Activated naive CD4-positive, alpha-beta T cell treated with anti-CD3 and anti-CD28 coated beads for 36 hours (primary cell): ENCODE data around the gene E2F6. TPM values are rescaled to one million over a fixed set of nuclear protein-coding genes. Genes with fewer than 3 reads are reported as not detected.

Experiments
- CTCF ChIA-PET: fragments of 350-600 bp; sonication (Branson Sonifier 250); formaldehyde crosslinking; loops from one replicate; lab custom pipeline; 2021; ENCODE audit warnings: antibody characterized with exemption; lab: Charles Lee
- DNase-seq: peaks from one replicate; pipeline ENCODE4 v3.0.0-alpha.2; 2020
- H3K27ac Mint-ChIP-seq: one replicate; pipeline ENCODE4 v1.8.0; 2021; ENCODE audit warnings: mild to moderate bottlenecking, mixed read lengths
- H3K27me3 Mint-ChIP-seq: one replicate; pipeline ENCODE4 v1.8.0; 2021; ENCODE audit warnings: low read depth, mixed read lengths
- H3K36me3 Mint-ChIP-seq: one replicate; pipeline ENCODE4 v1.8.0; 2021; ENCODE audit warnings: low read depth, mixed read lengths
- H3K4me1 Mint-ChIP-seq: one replicate; pipeline ENCODE4 v1.8.0; 2021; ENCODE audit warnings: low read depth, mixed read lengths
- H3K4me3 Mint-ChIP-seq: one replicate; pipeline ENCODE4 v1.8.0; 2021; ENCODE audit warnings: mild to moderate bottlenecking, moderate library complexity, mixed read lengths
- H3K9me3 Mint-ChIP-seq: one replicate; pipeline ENCODE4 v1.8.0; 2021; ENCODE audit warnings: mixed read lengths
- intact Hi-C: fragments of 100-400 bp; cut with micrococcal nuclease; formaldehyde crosslinking; loops from one replicate; pipeline ENCODE4 v1.15.1; 2023
- total RNA-seq, 2 experiments: library from RNA; stranded (reverse); gene quantifications; one replicate each; pipeline ENCODE4 v1.2.3, GENCODE V29; 2021

The E2F6 gene
- 1 to 10 TPM; 8.7 to 9.4 TPM for total RNA-seq

- Mint-ChIP-seq H3K27ac (peak within 1 kb of the TSS; percentile 83), H3K9me3 (no peaks in the 10 kb centered on the region), H3K36me3 (peaks cover 20% of the 10 kb centered on the region), H3K4me3 (peak within 1 kb of the TSS; percentile 91), H3K4me1 (peaks cover 40% of the 10 kb centered on the region), H3K27me3 (no peaks in the 10 kb centered on the region)
- intact Hi-C loops: loop anchor here (1.0 to 5.0 kb wide), 7 partner anchors 119 to 653 kb away; partner anchors contain the start of genes LPIN1, PDIA6 and SLC66A3
- DNase-seq: peak; percentile 89
- CTCF ChIA-PET: interaction anchor here (1.6 to 2.2 kb wide), 3 partner anchors 13 to 333 kb away, joined by 7 to 11 read pairs (median 10); a partner anchor contains a TSS
Measured at GRCh38 chr2:11465485-11466306, at the start of gene E2F6. E2F6 (minus strand) TSS chr2:11466161; CDS start chr2:11465879, 282 bp downstream.

- Mint-ChIP-seq H3K27ac (no peak overlapping the region), H3K9me3 (peaks cover 5% of the 10 kb centered on the region), H3K4me3 (no peak overlapping the region), H3K4me1 (no peaks in the 10 kb centered on the region), H3K27me3 (peaks cover 4% of the 10 kb centered on the region), H3K36me3 (no peaks in the 10 kb centered on the region)
- no peak for DNase-seq
- CTCF ChIA-PET: interaction anchor here (0.6 kb wide), 1 partner anchor 36 kb away, joined by 3 read pairs; no protein-coding TSS in a partner anchor
- intact Hi-C loops: no loop called here
Measured at GRCh38 chr2:11515490-11515981, 49.6 kb upstream of the E2F6 start.

DNA sequence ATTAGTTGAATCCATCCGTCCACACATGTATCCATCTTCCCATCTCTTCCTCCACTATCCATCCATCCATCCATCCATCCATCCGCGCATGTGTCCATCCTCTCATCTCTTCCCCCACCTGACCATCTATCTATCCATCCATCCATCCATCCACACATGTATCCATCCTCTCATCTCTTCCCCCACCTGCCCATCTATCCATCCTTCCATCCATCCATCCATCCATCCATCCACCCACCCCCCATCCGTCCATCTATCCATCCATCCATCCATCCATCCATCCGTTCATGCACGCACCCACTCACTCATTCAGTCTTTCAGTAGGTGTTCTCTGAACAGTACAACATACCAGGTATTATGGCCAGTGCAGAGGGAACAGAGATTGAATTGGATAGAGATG lies 48.9 kb upstream of the E2F6 start:
- intact Hi-C loops: no loop called here
- H3K4me1 Mint-ChIP-seq: no peaks in the 10 kb centered on the region
- no peaks in the 10 kb centered on the region for H3K9me3 Mint-ChIP-seq
- peaks cover 4% of the 10 kb centered on the region for H3K27me3 Mint-ChIP-seq
- H3K27ac Mint-ChIP-seq: no peak overlapping the region
- H3K36me3 Mint-ChIP-seq: no peaks in the 10 kb centered on the region
- no peak for DNase-seq
- CTCF ChIA-PET: no interaction called here
- H3K4me3 Mint-ChIP-seq: no peak overlapping the region

DNA sequence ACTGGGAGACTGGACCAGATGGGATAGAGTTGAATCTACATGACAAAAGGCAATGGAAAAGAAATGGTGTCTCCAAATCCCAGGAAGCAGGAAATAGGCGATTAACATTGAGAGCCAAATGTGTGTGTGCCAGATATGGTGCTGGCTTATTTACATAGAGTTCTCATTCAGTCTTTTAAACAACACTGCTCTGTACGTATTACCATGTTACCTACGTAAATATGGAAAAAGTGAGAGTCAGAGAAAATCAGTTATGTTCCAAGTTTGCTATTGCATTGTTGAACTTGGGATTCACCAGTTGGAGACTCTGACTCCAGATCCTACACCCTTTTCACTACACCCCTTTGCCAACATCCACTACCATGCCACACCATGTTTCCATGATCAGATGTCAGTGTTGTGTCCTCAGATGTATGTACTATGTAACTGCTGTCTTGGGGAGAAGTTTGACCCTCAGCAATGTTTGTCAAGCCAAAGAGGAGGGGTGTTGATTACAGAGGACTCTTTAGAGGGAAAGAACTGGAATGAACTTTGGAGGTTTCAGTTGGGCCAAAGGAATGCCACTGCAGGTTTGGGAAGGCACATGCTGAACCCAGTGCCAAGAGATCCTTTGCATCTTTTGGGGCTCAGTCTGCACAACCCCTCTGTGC lies 48.2 kb upstream of the E2F6 start:
- Mint-ChIP-seq H3K9me3 (no peaks in the 10 kb centered on the region), H3K4me1 (no peaks in the 10 kb centered on the region), H3K27me3 (peaks cover 4% of the 10 kb centered on the region), H3K27ac (no peak overlapping the region), H3K36me3 (no peaks in the 10 kb centered on the region), H3K4me3 (no peak overlapping the region)
- CTCF ChIA-PET: interaction anchor here (0.6 kb wide), 1 partner anchor 742 kb away, joined by 3 read pairs; no protein-coding TSS in a partner anchor
- DNase-seq: no peak
- intact Hi-C loops: no loop called here

DNA sequence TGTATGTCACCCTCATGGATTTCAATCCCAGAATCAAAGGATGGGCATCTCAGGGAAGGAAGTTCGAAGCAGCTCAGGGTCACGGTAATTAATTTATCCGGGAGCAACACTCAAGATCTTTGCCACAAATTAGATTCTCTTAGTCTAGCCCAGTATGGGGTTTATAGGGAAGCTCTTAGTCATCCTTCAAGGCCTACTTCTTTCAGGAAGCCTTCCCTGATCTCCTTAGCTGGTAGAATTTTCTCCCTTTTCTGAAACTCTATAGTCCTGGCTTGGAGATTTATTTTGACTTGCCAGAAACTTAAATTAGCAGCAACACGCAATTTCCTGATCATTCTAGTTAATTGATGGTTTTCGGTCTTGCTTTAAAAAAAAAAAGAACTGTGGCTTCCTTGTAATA lies 47.4 kb upstream of the E2F6 start:
- CTCF ChIA-PET: interaction anchor here (0.6 to 1.6 kb wide), 3 partner anchors 12 to 666 kb away, joined by 3 read pairs; no protein-coding TSS in a partner anchor
- Mint-ChIP-seq H3K36me3 (no peaks in the 10 kb centered on the region), H3K9me3 (no peaks in the 10 kb centered on the region), H3K4me1 (no peaks in the 10 kb centered on the region), H3K4me3 (no peak overlapping the region), H3K27ac (no peak overlapping the region), H3K27me3 (peaks cover 4% of the 10 kb centered on the region)
- DNase-seq: no peak
- intact Hi-C loops: no loop called here

DNA sequence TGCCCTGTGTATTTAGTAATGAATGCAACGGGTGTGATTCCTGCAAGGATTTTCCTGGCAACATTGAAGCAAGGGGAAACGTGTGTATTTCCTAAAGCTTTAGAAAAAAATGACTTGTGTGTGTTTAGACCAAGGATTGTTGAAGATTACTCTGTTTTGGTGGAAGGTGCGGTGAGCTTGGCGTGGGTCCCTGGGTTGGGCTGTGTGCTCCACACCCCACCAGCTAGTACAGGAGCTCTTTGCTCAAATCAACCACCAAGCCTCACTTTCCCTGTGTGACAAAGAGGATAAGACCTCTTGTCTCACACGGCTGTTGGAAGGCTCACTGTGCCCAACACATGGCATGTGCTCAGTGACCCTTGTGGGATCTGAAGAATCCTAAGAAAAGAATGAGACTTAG lies 46.5 kb upstream of the E2F6 start:
- Mint-ChIP-seq H3K4me3 (no peak overlapping the region), H3K27ac (no peak overlapping the region), H3K9me3 (no peaks in the 10 kb centered on the region), H3K36me3 (no peaks in the 10 kb centered on the region), H3K4me1 (no peaks in the 10 kb centered on the region), H3K27me3 (peaks cover 4% of the 10 kb centered on the region)
- intact Hi-C loops: no loop called here
- no peak for DNase-seq
- CTCF ChIA-PET: interaction anchor here (0.6 to 1.6 kb wide), 4 partner anchors 13 to 665 kb away, joined by 3 to 7 read pairs (median 3); no protein-coding TSS in a partner anchor

GRCh38 chr2:11509657-11510360 lies 43.8 kb upstream of the E2F6 start:
- H3K36me3 Mint-ChIP-seq: no peaks in the 10 kb centered on the region
- intact Hi-C loops: no loop called here
- CTCF ChIA-PET: interaction anchor here (0.5 kb wide), 1 partner anchor 522 kb away, joined by 3 read pairs; no protein-coding TSS in a partner anchor

DNA sequence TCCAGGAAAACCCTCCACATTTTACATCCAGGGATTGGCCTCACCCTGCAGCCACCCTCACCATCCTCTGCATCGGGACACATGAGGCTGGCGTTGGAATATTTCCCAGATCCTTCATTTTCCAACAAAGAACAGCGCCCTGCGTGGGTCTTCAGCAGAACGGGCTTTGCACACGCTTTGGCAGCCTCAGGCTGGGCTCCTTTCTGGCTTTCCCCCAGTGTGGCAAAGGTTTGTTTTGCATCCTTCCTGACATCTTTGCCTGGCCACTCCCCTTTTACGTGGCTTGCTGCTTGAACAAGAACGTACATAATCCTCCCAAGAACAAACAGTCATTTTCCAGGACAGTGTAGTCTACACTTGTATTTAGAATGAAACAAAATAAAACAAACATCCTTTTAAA lies 42.3 kb upstream of the E2F6 start:
- no peaks in the 10 kb centered on the region for H3K36me3 Mint-ChIP-seq
- no peak overlapping the region for H3K27ac Mint-ChIP-seq
- intact Hi-C loops: no loop called here
- no peaks in the 10 kb centered on the region for H3K4me1 Mint-ChIP-seq
- DNase-seq: no peak
- no peaks in the 10 kb centered on the region for H3K9me3 Mint-ChIP-seq
- no peak overlapping the region for H3K4me3 Mint-ChIP-seq
- peaks cover 6% of the 10 kb centered on the region for H3K27me3 Mint-ChIP-seq
- CTCF ChIA-PET: no interaction called here

More at GRCh38 chr2:11509657-11510360, 43.8 kb upstream of the E2F6 start:
- Mint-ChIP-seq H3K4me1 (no peaks in the 10 kb centered on the region), H3K27ac (no peak overlapping the region), H3K27me3 (peaks cover 3% of the 10 kb centered on the region), H3K9me3 (no peaks in the 10 kb centered on the region), H3K4me3 (no peak overlapping the region)
- DNase-seq: no peak

- intact Hi-C loops: no loop called here
- CTCF ChIA-PET: no interaction called here
- no peak for DNase-seq
- Mint-ChIP-seq H3K36me3 (no peaks in the 10 kb centered on the region), H3K4me3 (no peak overlapping the region), H3K27me3 (peaks cover 9% of the 10 kb centered on the region), H3K9me3 (no peaks in the 10 kb centered on the region), H3K27ac (no peak overlapping the region), H3K4me1 (no peaks in the 10 kb centered on the region)
Measured at GRCh38 chr2:11507517-11507916, 41.6 kb upstream of the E2F6 start.

DNA sequence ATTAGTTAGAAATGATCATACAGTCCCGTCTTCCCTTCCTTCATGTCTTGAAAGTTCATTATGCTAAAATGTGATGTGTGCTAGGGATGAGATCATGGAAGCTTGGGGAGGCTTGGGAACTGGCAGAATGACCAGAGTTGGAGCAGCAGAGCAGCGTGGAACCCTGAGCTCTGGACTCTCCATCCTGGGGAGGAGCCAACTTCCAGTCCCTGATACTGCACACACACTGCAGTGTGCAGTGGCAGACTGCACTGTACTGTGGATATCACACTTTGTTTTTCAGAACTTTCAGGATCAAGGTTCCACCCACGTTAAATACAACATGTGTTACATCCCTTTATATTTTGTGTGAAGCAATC lies 40.6 kb upstream of the E2F6 start:
- CTCF ChIA-PET: no interaction called here
- Mint-ChIP-seq H3K4me1 (no peaks in the 10 kb centered on the region), H3K27ac (no peak overlapping the region), H3K36me3 (no peaks in the 10 kb centered on the region), H3K27me3 (peaks cover 9% of the 10 kb centered on the region), H3K9me3 (no peaks in the 10 kb centered on the region), H3K4me3 (no peak overlapping the region)
- no peak for DNase-seq
- intact Hi-C loops: no loop called here

DNA sequence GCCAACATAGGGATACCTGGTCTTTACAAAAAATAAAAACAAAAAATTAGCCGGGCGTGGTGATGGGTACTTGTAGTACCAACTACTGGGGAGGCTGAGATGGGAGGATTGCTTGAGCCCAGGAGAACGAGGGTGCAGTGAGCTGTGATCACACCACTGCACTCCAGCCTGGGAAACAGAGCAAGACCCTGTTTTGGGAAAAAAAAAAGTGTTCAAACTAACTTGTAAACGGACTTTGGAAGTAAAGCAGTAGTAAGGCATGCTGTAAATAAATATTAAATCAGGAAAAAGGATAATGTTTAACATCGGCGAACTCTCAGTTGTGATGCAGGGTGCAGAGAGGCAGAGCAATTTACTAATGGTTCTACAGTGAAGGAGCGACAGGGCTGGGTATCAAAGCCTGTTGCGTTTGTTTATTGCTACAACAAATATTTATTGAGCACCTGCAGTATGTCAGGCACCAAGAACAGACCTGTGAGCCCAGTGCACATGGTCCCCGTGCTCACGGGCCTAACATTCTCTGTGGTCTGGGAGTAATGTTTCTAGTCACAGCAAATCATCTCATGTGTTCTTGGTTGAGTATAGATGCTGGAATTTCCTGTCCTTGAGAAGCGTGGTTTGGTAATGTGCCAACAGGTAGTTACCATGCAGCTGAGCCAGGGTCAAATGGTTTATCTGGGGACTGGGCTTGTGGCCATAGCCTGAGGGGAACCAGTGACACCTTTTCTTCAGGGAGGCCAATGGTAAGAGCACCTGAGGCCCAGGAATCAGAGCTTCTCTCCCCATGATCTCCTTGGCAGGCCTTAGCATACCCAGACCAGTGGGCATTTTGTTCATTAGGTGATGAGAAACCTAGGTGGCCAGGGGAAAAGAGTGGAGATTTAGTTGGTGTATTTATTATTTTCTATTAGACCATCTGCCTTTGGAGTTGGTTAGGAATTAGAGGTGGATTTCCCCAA lies 40.0 kb upstream of the E2F6 start:
- DNase-seq: no peak
- H3K27ac Mint-ChIP-seq: no peak overlapping the region

More for the DNA sequence above, 40.0 kb upstream of the E2F6 start:
- no peaks in the 10 kb centered on the region for H3K36me3 Mint-ChIP-seq
- CTCF ChIA-PET: interaction anchor here (1.7 kb wide), 1 partner anchor 76 kb away, joined by 3 read pairs; no protein-coding TSS in a partner anchor
- H3K9me3 Mint-ChIP-seq: no peaks in the 10 kb centered on the region
- H3K4me1 Mint-ChIP-seq: no peaks in the 10 kb centered on the region
- H3K4me3 Mint-ChIP-seq: no peak overlapping the region
- peaks cover 10% of the 10 kb centered on the region for H3K27me3 Mint-ChIP-seq
- intact Hi-C loops: no loop called here
